GM21786 (cell line): ENCODE measurements around the gene MYMK.
A peak's percentile ranks its signal among the peaks of the same experiment; 100 is the strongest.

ENCODE experiments used
- ATAC-seq: cut with Tn5 transposase; IDR thresholded peaks from one replicate; pipeline ENCODE4 v1.9.1; 2021; ENCODE audit not compliant: unreplicated experiment

The MYMK gene

GRCh38 chr9:133558191-133559126, 33.7 kb upstream of the MYMK start:
- ATAC-seq = peak; percentile 39

- no peak for ATAC-seq
These were observed 32.8 kb upstream of the MYMK start for GRCh38 chr9:133557581-133557980.

GRCh38 chr9:133556354-133556753, 31.6 kb upstream of the MYMK start:
- no peak for ATAC-seq

- ATAC-seq = no peak
These were observed 30.0 kb upstream of the MYMK start for GRCh38 chr9:133554729-133555128.

- ATAC-seq = no peak
These were observed 29.4 kb upstream of the MYMK start for GRCh38 chr9:133553973-133554713.

GRCh38 chr9:133553123-133553522, 28.4 kb upstream of the MYMK start:
- no peak for ATAC-seq

GRCh38 chr9:133552236-133552635, 27.5 kb upstream of the MYMK start:
- ATAC-seq = no peak

GRCh38 chr9:133551446-133551845, 26.7 kb upstream of the MYMK start:
- ATAC-seq = no peak

- no peak for ATAC-seq
These were observed 22.4 kb upstream of the MYMK start for GRCh38 chr9:133547116-133547515.

GRCh38 chr9:133546287-133546680, 21.5 kb upstream of the MYMK start:
- no peak for ATAC-seq

GRCh38 chr9:133545494-133546286, 20.9 kb upstream of the MYMK start:
- no peak for ATAC-seq

GRCh38 chr9:133543772-133544467, 19.2 kb upstream of the MYMK start:
- ATAC-seq = no peak

- ATAC-seq = no peak
These were observed 17.2 kb upstream of the MYMK start for GRCh38 chr9:133542002-133542401.

- no peak for ATAC-seq
These were observed 15.9 kb upstream of the MYMK start for GRCh38 chr9:133540698-133541025.

- no peak for ATAC-seq
These were observed 15.4 kb upstream of the MYMK start for GRCh38 chr9:133539991-133540697.

- no peak for ATAC-seq
These were observed 14.4 kb upstream of the MYMK start for GRCh38 chr9:133538851-133539833.

- no peak for ATAC-seq
These were observed 13.4 kb upstream of the MYMK start for GRCh38 chr9:133538176-133538575.

- ATAC-seq = no peak
These were observed 12.5 kb upstream of the MYMK start for GRCh38 chr9:133537257-133537656.

GRCh38 chr9:133536536-133536935, 11.8 kb upstream of the MYMK start:
- no peak for ATAC-seq
